Endothelial cell of umbilical vein (primary cell): Measurements from ENCODE around the gene PPIA. TPM values are rescaled to one million over a fixed set of nuclear protein-coding genes. Genes with fewer than 3 reads are reported as not detected.

Source experiments
- BruUV-seq: library from RNA; stranded (reverse); fragments of 400-500 nt; replicated peaks from 2 replicates; lab custom pipeline; 2021; lab: Mats Ljungman, UMichigan
- CTCF ChIA-PET: fragments of 300-600, 350-600 bp; sonication (Branson Sonifier 250); formaldehyde crosslinking; loops from one replicate; lab custom pipeline; 2021; ENCODE audit warnings: antibody characterized with exemption, inconsistent platforms; lab: Charles Lee
- POLR2A ChIA-PET: fragments of 300-600, 350-600 bp; sonication (Branson Sonifier 250); formaldehyde crosslinking; loops from one replicate; lab custom pipeline; 2021; ENCODE audit warnings: antibody characterized with exemption, inconsistent platforms; lab: Charles Lee
- DNase-seq: peaks from one replicate; pipeline ENCODE4 v3.0.0-alpha.2; 2011; ENCODE audit warnings: low read depth, low spot score
- FAIRE-seq: peaks from 2 replicates; lab custom pipeline; 2011; peaks lifted over from hg19 to GRCh38; lab: Jason Lieb, UNC
- H2AFZ ChIP-seq: 2 replicates; pipeline ENCODE4 v1.6.0; 2012; ENCODE audit warnings: low read depth, low read length, control low read depth, inconsistent platforms
- H3K27ac ChIP-seq: 2 replicates; pipeline ENCODE4 v1.5.1; 2011; ENCODE audit warnings: low read depth, mild to moderate bottlenecking, control low read depth, low read length, moderate library complexity; ENCODE audit not compliant: insufficient read depth
- H3K27me3 ChIP-seq, 2 experiments: 2 replicates each; pipeline versions ENCODE4 v1.6.0 to v1.6.1; 2011; ENCODE audit warnings: low read length in 2 of 2, mixed read lengths in 1 of 2; ENCODE audit not compliant: control insufficient read depth in 2 of 2, insufficient read depth in 2 of 2
- H3K36me3 ChIP-seq, 2 experiments: 2 replicates in 1 of 2; 3 replicates in 1 of 2; pipeline ENCODE4 v1.5.1; 2011; ENCODE audit warnings: low read length in 2 of 2, mild to moderate bottlenecking in 1 of 2, moderate library complexity in 1 of 2; ENCODE audit not compliant: control insufficient read depth in 2 of 2, insufficient read depth in 2 of 2; ENCODE audit errors: extremely low read depth in 1 of 2
- H3K4me1 ChIP-seq: 3 replicates; pipeline ENCODE4 v1.5.1; 2011; ENCODE audit warnings: mild to moderate bottlenecking, low read length; ENCODE audit not compliant: control insufficient read depth, insufficient read depth; ENCODE audit errors: extremely low read depth
- H3K4me2 ChIP-seq: 2 replicates; pipeline ENCODE4 v1.6.1; 2011; ENCODE audit warnings: low read length, control low read depth, mixed read lengths; ENCODE audit not compliant: insufficient read depth
- H3K4me3 ChIP-seq, 3 experiments: fragments of 200-600 bp in 1 of 3; sonication (generic), shearing (Covaris generic) in 1 of 3; replicated peaks in 1 of 3; 2 replicates each; pipeline ENCODE4 v1.5.1; 2011 to 2016; ENCODE audit warnings: control low read depth in 3 of 3, low read length in 3 of 3, mild to moderate bottlenecking in 2 of 3, inconsistent platforms in 1 of 3, low read depth in 1 of 3, moderate library complexity in 1 of 3; ENCODE audit not compliant: insufficient read depth in 1 of 3
- H3K79me2 ChIP-seq: 2 replicates; pipeline ENCODE4 v1.6.0; 2012; ENCODE audit warnings: low read length, inconsistent platforms; ENCODE audit not compliant: control insufficient read depth, insufficient read depth
- H3K9ac ChIP-seq: replicated peaks from 2 replicates; pipeline ENCODE3; 2011; ENCODE audit warnings: low read length, control low read depth; ENCODE audit not compliant: insufficient read depth; ENCODE audit errors: extremely low read depth
- H3K9me1 ChIP-seq: replicated peaks from 3 replicates; pipeline ENCODE4 v1.6.0; 2011; ENCODE audit warnings: mild to moderate bottlenecking, low read length; ENCODE audit not compliant: control insufficient read depth, insufficient read depth; ENCODE audit errors: extremely low read depth
- H3K9me3 ChIP-seq: replicated peaks from 2 replicates; pipeline ENCODE4 v1.5.1; 2012; ENCODE audit warnings: low read length, inconsistent platforms; ENCODE audit not compliant: control insufficient read depth, insufficient read depth
- H4K20me1 ChIP-seq: replicated peaks from 2 replicates; pipeline ENCODE3; 2011; ENCODE audit warnings: mild to moderate bottlenecking, low read length; ENCODE audit not compliant: control insufficient read depth, insufficient read depth; ENCODE audit errors: extremely low read depth
- FOS ChIP-seq: IDR thresholded peaks from 2 replicates; pipeline ENCODE4 v1.6.1; 2011; ENCODE audit warnings: mild to moderate bottlenecking, low read length, moderate library complexity, borderline replicate concordance; ENCODE audit not compliant: insufficient read depth
- POLR2A ChIP-seq: IDR thresholded peaks from 2 replicates; pipeline ENCODE4 v1.6.1; 2012; ENCODE audit warnings: low read depth, mild to moderate bottlenecking, control low read depth, low read length
- POLR2AphosphoS5 ChIP-seq: IDR thresholded peaks from 2 replicates; pipeline ENCODE4 v1.6.1; 2012; ENCODE audit warnings: low read depth, mild to moderate bottlenecking, control low read depth, low read length, moderate library complexity; ENCODE audit not compliant: insufficient read depth
- dilution Hi-C: fragments of 300-500 bp; cut with MboI; formaldehyde crosslinking; loops from one replicate; pipeline ENCODE4 v1.15.0; 2019; ENCODE audit warnings: low sequenced_read_pairs; ENCODE audit not compliant: extremely low pct_ligation_motif_present
- intact Hi-C: fragments of 100-400 bp; cut with micrococcal nuclease; formaldehyde crosslinking; loops from one replicate; pipeline ENCODE4 v1.10.0; 2022
- polyA plus RNA-seq, 4 experiments: library from polyadenylated mRNA; depleted of rRNA in 3 of 4; stranded (reverse) in 3 of 4; unstranded in 1 of 4; fragments of >200 nt; gene quantifications; 2 replicates each; pipeline versions ENCODE4 v1.2.1 to v1.2.3, GENCODE V29; 2011 to 2012; ENCODE audit warnings: missing spikeins in 1 of 4
- total RNA-seq: library from RNA; stranded (reverse); gene quantifications from 2 replicates; pipeline ENCODE4 v1.2.3, GENCODE V29; 2021

Gene PPIA
- total and polyA plus RNA-seq, 2 donors (not counting 3 experiments of a cell fraction or from before 2014, with no cell fraction given): 2,602 to 5,159 TPM

GRCh38 chr7:44748045-44748947 is 48.2 kb upstream of the PPIA start, which contains the start of gene ZMIZ2:
Gene ZMIZ2, plus strand, starts transcription at chr7:44748847. Its CDS starts 7,403 bp downstream, at chr7:44756250.
- ChIA-PET POLR2A (interaction anchor here (0.7 to 1.1 kb wide), 4 partner anchors 35 to 142 kb away, joined by 3 to 4 read pairs (median 4); partner anchors contain the start of gene OGDH), CTCF (interaction anchor here (0.6 to 1.4 kb wide), 2 partner anchors 15 to 30 kb away, joined by 3 read pairs; no protein-coding TSS in a partner anchor)
- peak; percentile 88 for DNase-seq
- peaks cover 22% of the 10 kb centered on the region for H3K4me1 ChIP-seq
- peak within 1 kb of the TSS; percentile 46 to 98 (median 71) for H3K4me3 ChIP-seq
- H4K20me1 ChIP-seq: no peaks in the 10 kb centered on the region
- H3K9ac ChIP-seq: peak within 1 kb of the TSS; percentile 83
- H2AFZ ChIP-seq: peak within 1 kb of the TSS; percentile 84
- peak; percentile 95 for FAIRE-seq
- H3K4me2 ChIP-seq: peak within 1 kb of the TSS; percentile 94
- intact Hi-C loops: loop anchor here (1.0 to 5.0 kb wide), 7 partner anchors 13 to 165 kb away; partner anchors contain the start of genes H2AZ2, OGDH, PPIA and TMED4
- peak within 1 kb of the TSS; percentile 82 for H3K27ac ChIP-seq
- H3K27me3 ChIP-seq: no peaks in the 10 kb centered on the region
- dilution Hi-C loops: no loop called here
- BruUV-seq: no TSS peak
- H3K9me1 ChIP-seq: no peaks in the 10 kb centered on the region
- peaks cover 36% of the 10 kb centered on the region for H3K79me2 ChIP-seq
- no peaks in the 10 kb centered on the region for H3K9me3 ChIP-seq
- peak; percentile 68 for TF ChIP-seq POLR2A
- TF ChIP-seq POLR2AphosphoS5: peak; percentile 95
- TF ChIP-seq FOS: no peak
- peaks cover 0 to 6% of the 10 kb centered on the region in 2 experiments for H3K36me3 ChIP-seq
